ENCODE results near the gene RIPK4. TPM values are rescaled to one million over a fixed set of nuclear protein-coding genes. Genes with fewer than 3 reads are reported as not detected.
A peak's percentile ranks its signal among the peaks of the same experiment; 100 is the strongest.

RIPK4 gene
- total RNA-seq, 1 donor from 2014 or later, result 6.4 TPM

DNA sequence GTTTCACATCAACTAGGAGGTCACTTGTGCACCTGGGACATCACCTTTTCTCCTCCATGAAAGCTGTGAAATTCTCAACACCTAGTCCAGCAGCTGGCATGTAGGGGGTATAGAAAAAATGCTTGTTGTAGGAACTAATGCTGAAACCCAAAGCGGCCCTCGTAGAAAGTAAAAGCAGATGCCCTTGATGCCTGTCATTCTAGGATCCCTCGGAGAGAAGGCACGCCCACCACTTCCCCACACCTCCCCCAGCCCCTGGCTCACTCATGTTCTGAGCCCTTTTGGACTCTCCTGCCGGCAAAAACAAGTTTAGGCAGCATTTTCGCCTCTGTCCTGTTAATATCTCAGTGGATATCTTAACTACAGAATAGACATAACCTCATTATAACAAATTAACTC is 36.5 kb downstream of the RIPK4 start:
- peaks cover 0 to 13% of the 10 kb centered on the region in 2 donors for H3K9me3 ChIP-seq
- DNase-seq (ENCODE audit: low spot score in 2 of 2), result no peak
- no peaks in the 10 kb centered on the region for H3K27me3 ChIP-seq
- intact Hi-C loops (cut with DNase I), result no loop called here
- no peak overlapping the region for H3K4me3 ChIP-seq
- peaks cover 9 to 17% of the 10 kb centered on the region in 2 donors for H3K4me1 ChIP-seq
- no peak overlapping the region for H3K27ac ChIP-seq
- H3K36me3 ChIP-seq, result no peaks in the 10 kb centered on the region
- TF ChIP-seq CTCF (IDR thresholded peaks at IDR 0.05), result no peak

GRCh38 chr21:41729701-41730366 is 37.0 kb downstream of the RIPK4 start:
- no peaks in the 10 kb centered on the region for H3K36me3 ChIP-seq
- no peak overlapping the region for H3K4me3 ChIP-seq
- H3K4me1 ChIP-seq, result peaks cover 9 to 17% of the 10 kb centered on the region in 2 donors
- no peaks in the 10 kb centered on the region for H3K27me3 ChIP-seq
- no peak for DNase-seq (ENCODE audit: low spot score in 2 of 2)
- TF ChIP-seq CTCF (IDR thresholded peaks at IDR 0.05), result no peak
- H3K9me3 ChIP-seq, result peaks cover 0 to 13% of the 10 kb centered on the region in 2 donors
- intact Hi-C loops (cut with DNase I), result loop anchor here (2.0 to 5.0 kb wide), 2 partner anchors 31 to 68 kb away; no protein-coding TSS in a partner anchor
- H3K27ac ChIP-seq, result no peak overlapping the region

- Histone ChIP-seq H3K27me3 (no peaks in the 10 kb centered on the region), H3K36me3 (no peaks in the 10 kb centered on the region), H3K4me1 (peaks cover 9 to 17% of the 10 kb centered on the region in 2 donors), H3K4me3 (no peak overlapping the region), H3K9me3 (peaks cover 0 to 13% of the 10 kb centered on the region in 2 donors), H3K27ac (peak overlapping the region; percentile 83 to 91)
- intact Hi-C loops (cut with DNase I), result loop anchor here (1.0 to 5.0 kb wide), 5 partner anchors 33 to 115 kb away; no protein-coding TSS in a partner anchor
- no peak for TF ChIP-seq CTCF (IDR thresholded peaks at IDR 0.05)
- DNase-seq (ENCODE audit: low spot score in 2 of 2), result no peak
Observed at GRCh38 chr21:41727784-41728763, 38.8 kb downstream of the RIPK4 start.

- Histone ChIP-seq H3K27me3 (no peaks in the 10 kb centered on the region), H3K9me3 (peaks cover 0 to 9% of the 10 kb centered on the region in 2 donors), H3K27ac (peak overlapping the region; percentile 83 to 91), H3K4me3 (no peak overlapping the region), H3K36me3 (no peaks in the 10 kb centered on the region), H3K4me1 (peaks cover 9 to 17% of the 10 kb centered on the region in 2 donors)
- intact Hi-C loops (cut with DNase I), result loop anchor here (1.0 to 5.0 kb wide), 4 partner anchors 42 to 114 kb away; no protein-coding TSS in a partner anchor
- DNase-seq (ENCODE audit: low spot score in 2 of 2), result peak; percentile 62 to 93
- TF ChIP-seq CTCF (IDR thresholded peaks at IDR 0.05), result no peak
Observed at GRCh38 chr21:41726970-41727783, 39.7 kb downstream of the RIPK4 start.

GRCh38 chr21:41726630-41726969 is 40.3 kb downstream of the RIPK4 start:
- intact Hi-C loops (cut with DNase I), result loop anchor here (2.0 to 5.0 kb wide), 3 partner anchors 42 to 114 kb away; no protein-coding TSS in a partner anchor
- H3K4me3 ChIP-seq, result no peak overlapping the region
- H3K36me3 ChIP-seq, result no peaks in the 10 kb centered on the region
- no peak for DNase-seq (ENCODE audit: low spot score in 2 of 2)
- H3K4me1 ChIP-seq, result peaks cover 9 to 17% of the 10 kb centered on the region in 2 donors
- H3K27ac ChIP-seq, result peak overlapping the region; percentile 83 to 91
- no peaks in the 10 kb centered on the region for H3K27me3 ChIP-seq
- TF ChIP-seq CTCF (IDR thresholded peaks at IDR 0.05), result no peak
- H3K9me3 ChIP-seq, result peaks cover 0 to 3% of the 10 kb centered on the region in 2 donors

Data from ascending aorta (tissue), 2 donors.